Measurements from ENCODE around the gene TMC4.

TMC4 gene

DNA sequence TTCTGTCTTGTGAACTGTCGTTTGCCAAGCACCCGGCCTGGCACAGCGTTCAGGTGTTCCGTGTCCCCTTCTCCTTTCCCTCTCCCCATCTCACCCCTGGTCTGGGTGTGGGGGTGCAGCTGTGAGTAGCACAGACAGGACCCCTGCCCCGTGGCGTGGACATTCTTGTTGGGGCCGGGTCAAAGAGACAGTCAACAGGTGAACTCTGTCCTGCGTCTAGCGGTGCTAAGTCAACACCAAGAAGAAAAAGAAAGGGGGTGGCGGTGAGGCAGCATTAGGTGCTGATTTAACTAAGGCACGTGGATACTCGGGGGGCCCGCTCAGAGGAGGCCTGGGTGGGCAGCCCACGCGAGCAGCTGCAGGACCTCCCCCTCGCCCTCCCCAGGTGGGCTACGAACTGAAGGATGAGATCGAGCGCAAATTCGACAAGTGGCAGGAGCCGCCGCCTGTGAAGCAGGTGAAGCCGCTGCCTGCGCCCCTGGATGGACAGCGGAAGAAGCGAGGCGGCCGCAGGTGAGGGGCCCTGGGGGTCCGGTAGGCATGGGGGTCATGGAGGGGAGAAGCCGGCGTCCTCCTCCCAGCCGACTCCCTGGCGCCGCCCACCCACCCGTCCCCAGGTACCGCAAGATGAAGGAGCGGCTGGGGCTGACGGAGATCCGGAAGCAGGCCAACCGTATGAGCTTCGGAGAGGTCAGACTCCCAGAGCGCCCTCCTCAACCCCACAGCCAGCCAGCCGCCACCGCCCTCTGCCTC is 45.1 kb downstream of the TMC4 start:
- no peak for DNase-seq

GRCh38 chr19:54125713-54126112 is 47.2 kb downstream of the TMC4 start:
- DNase-seq = no peak

GRCh38 chr19:54124393-54124792 is 48.6 kb downstream of the TMC4 start:
- no peak for DNase-seq

DNA sequence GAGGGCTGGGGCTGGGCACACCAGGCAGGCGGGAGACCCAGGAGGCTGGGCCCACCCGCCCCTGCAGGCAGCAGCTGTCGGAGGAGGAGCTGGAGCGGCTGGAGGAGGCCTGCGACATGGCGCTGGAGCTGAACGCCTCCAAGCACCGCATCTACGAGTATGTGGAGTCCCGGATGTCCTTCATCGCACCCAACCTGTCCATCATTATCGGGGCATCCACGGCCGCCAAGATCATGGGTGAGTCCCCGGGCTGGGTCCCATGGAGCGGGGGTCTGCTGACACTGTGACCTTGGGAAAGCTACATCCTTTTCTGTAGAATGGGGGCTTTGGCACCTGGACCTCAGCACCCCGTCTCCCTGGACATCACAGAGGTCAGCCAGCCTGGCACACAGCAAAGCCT is 49.3 kb downstream of the TMC4 start:
- no peak for DNase-seq

GRCh38 chr19:54121259-54121658 is 51.7 kb downstream of the TMC4 start:
- DNase-seq = no peak

DNA sequence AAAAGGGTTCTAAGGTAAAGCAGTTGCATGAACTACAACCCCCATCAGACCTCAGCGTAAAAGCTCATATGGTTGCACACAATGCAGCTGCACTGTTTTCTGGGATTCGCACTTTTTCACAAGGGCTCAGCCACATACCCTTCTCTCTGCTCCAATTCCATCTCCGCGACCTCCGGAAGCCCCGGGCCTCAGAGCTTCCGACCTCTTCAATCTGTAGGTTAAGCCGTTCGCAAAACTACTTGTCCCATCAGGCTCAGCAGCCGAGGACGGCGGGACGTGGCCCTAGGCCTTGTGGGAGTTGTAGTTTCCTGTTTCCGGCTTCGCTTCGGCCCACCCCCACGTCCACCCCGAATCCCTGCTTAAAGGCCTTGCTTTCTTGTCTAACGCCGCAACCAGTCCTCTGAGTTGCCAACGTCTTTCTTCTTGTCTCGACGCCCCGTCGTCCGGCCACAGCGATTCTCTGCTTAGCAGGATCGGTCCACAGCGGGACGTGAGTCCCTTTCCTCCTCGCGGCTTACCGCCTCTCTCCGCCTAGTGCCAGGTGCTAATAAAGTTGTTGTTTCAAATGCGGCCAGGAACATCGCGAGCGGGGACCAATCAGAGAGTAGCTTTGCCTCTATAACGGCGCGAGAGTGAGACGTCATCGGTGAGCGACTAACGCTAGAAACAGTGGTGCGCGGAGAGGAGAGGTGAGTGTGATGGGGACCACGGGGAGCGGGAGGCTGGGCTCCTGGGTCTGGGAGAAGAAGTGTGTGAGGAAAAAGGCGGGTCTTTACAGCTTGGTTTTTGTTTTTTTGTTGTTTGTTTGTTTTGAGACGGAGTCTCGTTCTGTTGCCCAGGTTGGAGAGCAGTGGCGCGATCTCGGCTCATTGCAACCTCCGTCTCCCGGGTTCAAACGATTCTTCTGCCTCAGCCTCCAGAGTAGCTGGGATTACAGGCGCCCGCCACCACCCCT is 57.6 kb downstream of the TMC4 start, which contains the start of the genes PRPF31 and TFPT:
Gene PRPF31 (plus strand): TSS at position 646 of the 955 bp plus-strand sequence. CDS start 2,525 bp downstream, outside the sequence.
Gene TFPT (minus strand): TSS at position 549 of the 955 bp plus-strand sequence. CDS start 388 bp downstream, at position 161.
- DNase-seq = peak; percentile 97

- peak; percentile 69 for DNase-seq
Measured at GRCh38 chr19:54114340-54115108, 58.4 kb downstream of the TMC4 start.

Data from stimulated activated CD4-positive, alpha-beta T cell treated with anti-CD3 and anti-CD28 coated beads, Interleukin-15, amount 100 ng/mL, for 24 hours (primary cell).